Psoas muscle (tissue), 8 donors: ENCODE measurements around the gene DSCAM. TPM values are rescaled to one million over a fixed set of nuclear protein-coding genes. Genes with fewer than 3 reads are reported as not detected.

Source experiments
- ATAC-seq, 4 donors: fragments of 200-7000 bp; cut with Tn5 transposase; one replicate each; pipeline ENCODE4 v1.9.1; 2020; ENCODE audit warnings: moderate library complexity in 3 of 4, mild to moderate bottlenecking in 2 of 4
- DNase-seq, 2 donors: peaks; one replicate each; pipeline ENCODE4 v3.0.0-alpha.2; 2020
- H3K27ac ChIP-seq: fragments of 200-600 bp; one replicate; pipeline ENCODE4 v1.8.0; 2022
- H3K27me3 ChIP-seq, 3 donors: fragments of 200-600 bp in 1 of 3; one replicate each; pipeline versions ENCODE4 v1.6.1 to v1.8.0; 2013 to 2022; ENCODE audit warnings: low read length in 2 of 3, mild to moderate bottlenecking in 2 of 3, moderate library complexity in 1 of 3; ENCODE audit not compliant: insufficient read depth in 3 of 3
- H3K36me3 ChIP-seq, 2 donors: fragments of 200-600 bp in 1 of 2; one replicate each; pipeline versions ENCODE4 v1.6.1 to v1.8.0; 2013 to 2022; ENCODE audit warnings: low read depth in 1 of 2, mild to moderate bottlenecking in 1 of 2, moderate library complexity in 1 of 2; ENCODE audit not compliant: insufficient read depth in 1 of 2
- H3K4me1 ChIP-seq: fragments of 200-600 bp; one replicate; pipeline ENCODE4 v1.8.0; 2022
- H3K4me3 ChIP-seq: fragments of 200-600 bp; one replicate; pipeline ENCODE4 v1.8.0; 2022; ENCODE audit warnings: mild to moderate bottlenecking
- H3K9me3 ChIP-seq: fragments of 200-600 bp; one replicate; pipeline ENCODE4 v1.8.0; 2022
- CTCF ChIP-seq: fragments of 200-600 bp; IDR thresholded peaks from one replicate; pipeline ENCODE4 v1.8.0; 2022; ENCODE audit warnings: antibody characterized with exemption
- WGBS, 3 donors: extraction: QIAGEN DNeasy Blood & Tissue Kit; methylation state at CpG; one replicate each; pipeline versions ENCODE4 v1.1.6 to v1.1.7; 2013; 5-methylcytosine and 5-hydroxymethylcytosine counted together
- intact Hi-C, 2 donors: fragments of 100-400 bp; cut with DNase I; formaldehyde crosslinking; loops; one replicate each; pipeline versions ENCODE4 v1.11.0 to v1.14.2; 2022
- polyA plus RNA-seq, 3 donors: library from polyadenylated mRNA; stranded (reverse); fragments of 200-250 nt; gene quantifications; one replicate each; pipeline ENCODE4 v1.2.3, GENCODE V29; 2013
- total RNA-seq, 4 donors: library from RNA; stranded (reverse); fragmentation: NEBNext Ultra II Directional in 2 of 4; extraction: Animal tissue kit (Norgen Biotek cat#: 25700) in 2 of 4; gene quantifications; one replicate each; pipeline versions ENCODE4 v1.2.1 to v1.2.4, GENCODE V29; 2021 to 2023
- donor health status: healthy with polysubstance abuse.
- donor health status: DM: no; HTN: no; CAD: no; lungs with moderate emphysema.
- donor health status: Bipolar disorder and iron deficiency.
- donor health status: healthy.
- donor health status: DM: yes; HTN: yes; CAD: no.
- donor health status: DM: no; HTN: no; CAD: no.
- donor health status: DM: no; HTN: no; CAD: no.
- donor health status: DM: yes; HTN: yes; CAD: no.

DSCAM gene
- total and polyA plus RNA-seq, 7 donors: 0.03 to 0.04 TPM; not detected in 5

- no peak overlapping the region for H3K4me3 ChIP-seq
- H3K27ac ChIP-seq: no peak overlapping the region
- no peaks in the 10 kb centered on the region for H3K36me3 ChIP-seq
- 50 to 58% (median 51%) methylated on average over 5 of the region's 5 CpGs for WGBS, 3 donors
- intact Hi-C loops: no loop called here
- no peaks in the 10 kb centered on the region for H3K4me1 ChIP-seq
- no peak for ATAC-seq
- H3K27me3 ChIP-seq: peaks cover 0 to 1% (median 0%) of the 10 kb centered on the region in 3 donors
- no peak for TF ChIP-seq CTCF
- DNase-seq: no peak
- H3K9me3 ChIP-seq: no peaks in the 10 kb centered on the region
Measured at GRCh38 chr21:40152476-40152875, 694.5 kb downstream of the DSCAM start.

- no peaks in the 10 kb centered on the region for H3K4me1 ChIP-seq
- DNase-seq (no peak), ATAC-seq (no peak)
- TF ChIP-seq CTCF: no peak
- no peak overlapping the region for H3K4me3 ChIP-seq
- H3K9me3 ChIP-seq: no peaks in the 10 kb centered on the region
- H3K36me3 ChIP-seq: no peaks in the 10 kb centered on the region
- WGBS, 3 donors: 69 to 85% (median 79%) methylated on average over 3 of the region's 3 CpGs
- peaks cover 0 to 1% (median 0%) of the 10 kb centered on the region in 3 donors for H3K27me3 ChIP-seq
- intact Hi-C loops: no loop called here
- H3K27ac ChIP-seq: no peak overlapping the region
Measured at GRCh38 chr21:40151611-40152010, 695.3 kb downstream of the DSCAM start.

GRCh38 chr21:40146216-40146837 lies 700.6 kb downstream of the DSCAM start:
- peaks cover 0 to 1% (median 0%) of the 10 kb centered on the region in 3 donors for H3K27me3 ChIP-seq
- 49 to 51% (median 50%) methylated on average over 10 of the region's 10 CpGs for WGBS, 3 donors

GRCh38 chr21:40143822-40144525 lies 703.0 kb downstream of the DSCAM start:
- Histone ChIP-seq H3K4me3 (no peak overlapping the region), H3K27ac (no peak overlapping the region), H3K27me3 (no peaks in the 10 kb centered on the region), H3K36me3 (no peaks in the 10 kb centered on the region), H3K9me3 (no peaks in the 10 kb centered on the region), H3K4me1 (no peaks in the 10 kb centered on the region)
- no peak for ATAC-seq
- TF ChIP-seq CTCF: peak; percentile 54
- DNase-seq: peak in 1 of 2 donors; percentile 23
- intact Hi-C loops: loop anchor here (5.0 to 10.0 kb wide), 2 partner anchors 241 to 923 kb away; no protein-coding TSS in a partner anchor
- 43 to 45% (median 44%) methylated on average over 20 of the region's 20 CpGs for WGBS, 3 donors

More at GRCh38 chr21:40146216-40146837, 700.6 kb downstream of the DSCAM start:
- no peaks in the 10 kb centered on the region for H3K36me3 ChIP-seq
- H3K4me3 ChIP-seq: no peak overlapping the region
- H3K4me1 ChIP-seq: no peaks in the 10 kb centered on the region
- no peaks in the 10 kb centered on the region for H3K9me3 ChIP-seq
- no peak for TF ChIP-seq CTCF
- DNase-seq (no peak), ATAC-seq (no peak)
- intact Hi-C loops: loop anchor here in 1 of 2 donors (10.0 kb wide), 1 partner anchor 238 kb away; no protein-coding TSS in a partner anchor
- H3K27ac ChIP-seq: no peak overlapping the region
